Measurements from ENCODE around the gene SNAP29.
"Not testable (repeated sequence)": the region's sequence is repeated elsewhere in the genome, so short reads cannot be mapped to it uniquely, and the experiment has no call there.

SNAP29 gene

DNA sequence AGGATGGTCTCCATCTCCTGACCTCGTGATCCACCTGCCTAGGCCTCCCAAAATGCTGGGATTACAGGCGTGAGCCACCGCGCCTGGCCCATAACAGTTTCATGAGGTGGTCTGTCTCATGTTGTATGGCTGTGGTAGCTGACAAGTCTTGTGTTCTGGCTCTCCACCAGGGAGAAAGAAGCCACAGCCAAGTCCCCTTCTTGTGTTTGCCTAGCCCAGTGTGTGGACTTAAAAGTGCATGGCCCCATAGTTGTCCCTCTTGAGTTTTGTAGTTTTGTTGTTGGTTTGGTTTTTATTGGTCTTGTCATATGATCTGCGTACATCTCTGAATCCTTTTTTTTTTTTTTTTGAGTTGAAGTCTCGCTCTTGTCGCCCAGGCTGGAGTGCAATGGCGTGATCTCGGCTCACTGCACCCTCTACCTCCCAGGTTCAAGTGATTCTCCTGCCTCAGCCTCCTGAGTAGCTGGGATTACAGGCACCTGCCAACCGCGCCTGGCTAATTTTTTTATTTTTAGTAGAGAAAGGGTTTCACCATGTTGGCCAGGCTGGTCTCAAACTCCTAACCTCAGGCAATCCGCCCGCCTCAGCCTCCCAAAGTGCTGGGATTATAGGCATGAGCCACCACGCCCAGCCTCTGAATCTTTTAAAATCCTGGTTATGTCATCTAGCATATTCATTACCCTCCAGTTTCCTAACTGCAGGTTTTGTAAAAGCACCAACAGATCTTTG lies 80.8 kb downstream of the SNAP29 start:
- H3K27ac ChIP-seq (ENCODE audit: extremely low read depth, low read depth, low read length); H3K4me3 ChIP-seq (ENCODE audit: low read depth, low read length); H3K9me3 ChIP-seq (ENCODE audit: control insufficient read depth, insufficient read depth, low read depth, low read length); POLR2A ChIA-PET; H3K4me1 ChIP-seq (ENCODE audit: control insufficient read depth, insufficient read depth, low read length): not testable (repeated sequence)
- H3K36me3 ChIP-seq (ENCODE audit: control insufficient read depth in 2 of 2, insufficient read depth in 1 of 2, low read length in 2 of 2), result peaks cover 6 to 43% of the 10 kb centered on the region in 2 experiments; a peak in 2 of 3 replicates
- CTCF ChIA-PET, result interaction anchor here (0.6 kb wide), 1 partner anchor 155 kb away, joined by 4 read pairs; no protein-coding TSS in a partner anchor
- TF ChIP-seq ZXDB (tag by site-specific recombination; IDR thresholded peaks at IDR 0.05) (0 out of 2 replicates have a peak, but pooled peaks have one; percentile 17), KLF1 (tag by site-specific recombination; IDR thresholded peaks at IDR 0.05) (peak; percentile 62; the same call in 1 of the 2 replicates), ZNF600 (tag by site-specific recombination; IDR thresholded peaks at IDR 0.05) (peak; percentile 42)

DNA sequence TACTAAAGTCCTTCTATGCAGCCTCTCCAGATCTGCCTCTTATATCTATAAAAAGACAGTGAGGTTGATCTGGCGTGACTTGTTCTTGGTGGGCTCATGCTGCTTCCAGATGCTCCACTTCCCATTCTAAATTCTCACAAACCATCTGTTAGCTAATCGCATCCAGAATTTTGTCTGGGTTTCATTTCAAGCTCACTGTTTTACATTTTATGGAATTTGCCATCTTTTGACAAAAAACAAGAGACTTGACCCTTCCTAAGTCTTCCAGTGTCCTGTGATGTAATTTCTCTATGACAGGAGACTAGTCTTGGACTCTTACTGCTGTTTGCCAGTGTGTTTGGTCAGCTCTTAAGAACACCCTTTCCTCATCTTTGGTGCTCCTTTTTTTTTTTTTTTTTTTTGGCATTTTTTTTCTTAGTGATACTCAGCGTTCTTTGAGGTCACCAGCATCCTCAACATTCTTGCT lies 81.4 kb downstream of the SNAP29 start:
- CTCF ChIA-PET, result interaction anchor here (0.6 kb wide), 1 partner anchor 156 kb away, joined by 4 read pairs; no protein-coding TSS in a partner anchor
- Histone ChIP-seq H3K36me3 (ENCODE audit: control insufficient read depth in 2 of 2, insufficient read depth in 1 of 2, low read length in 2 of 2) (peaks cover under 1 to 37% of the 10 kb centered on the region in 2 experiments; a peak in 2 of 3 replicates), H3K9me3 (ENCODE audit: control insufficient read depth, insufficient read depth, low read depth, low read length) (no peaks in the 10 kb centered on the region), H3K27ac (ENCODE audit: extremely low read depth, low read depth, low read length) (no peak overlapping the region), H3K4me1 (ENCODE audit: control insufficient read depth, insufficient read depth, low read length) (no peaks in the 10 kb centered on the region; the same call in 1 of the 2 replicates), H3K4me3 (ENCODE audit: low read depth, low read length) (no peak overlapping the region)
- POLR2A ChIA-PET, result no interaction called here
- TF ChIP-seq ZNF558 (tag by site-specific recombination; IDR thresholded peaks at IDR 0.05) (no peak), ZNF561 (tag by site-specific recombination; IDR thresholded peaks at IDR 0.05; ENCODE audit: borderline replicate concordance) (no peak), SP3 (tag by site-specific recombination; IDR thresholded peaks at IDR 0.05) (no peak), ZNF777 (tag by site-specific recombination; IDR thresholded peaks at IDR 0.05; ENCODE audit: borderline replicate concordance) (no peak), ZNF707 (tag by site-specific recombination; IDR thresholded peaks at IDR 0.05) (no peak), ZNF140 (tag by site-specific recombination; IDR thresholded peaks at IDR 0.05) (no peak), RBAK (tag by site-specific recombination; IDR thresholded peaks at IDR 0.05) (no peak), KLF7 (tag by site-specific recombination; IDR thresholded peaks at IDR 0.05; ENCODE audit: borderline replicate concordance) (no peak), ZNF132 (tag by site-specific recombination; IDR thresholded peaks at IDR 0.05; ENCODE audit: borderline replicate concordance) (no peak), ZNF24 (tag by site-specific recombination; IDR thresholded peaks at IDR 0.05) (no peak), FEZF1 (tag by site-specific recombination; IDR thresholded peaks at IDR 0.05) (no peak), GLI2 (tag by site-specific recombination; IDR thresholded peaks at IDR 0.05; ENCODE audit: borderline replicate concordance, low read depth) (no peak), MZF1 (tag by site-specific recombination; IDR thresholded peaks at IDR 0.05; ENCODE audit: borderline replicate concordance) (no peak), ZNF629 (tag by site-specific recombination; IDR thresholded peaks at IDR 0.05) (no peak), ZNF133 (tag by site-specific recombination; IDR thresholded peaks at IDR 0.05) (no peak)
- TF ChIP-seq, protein P1, sequence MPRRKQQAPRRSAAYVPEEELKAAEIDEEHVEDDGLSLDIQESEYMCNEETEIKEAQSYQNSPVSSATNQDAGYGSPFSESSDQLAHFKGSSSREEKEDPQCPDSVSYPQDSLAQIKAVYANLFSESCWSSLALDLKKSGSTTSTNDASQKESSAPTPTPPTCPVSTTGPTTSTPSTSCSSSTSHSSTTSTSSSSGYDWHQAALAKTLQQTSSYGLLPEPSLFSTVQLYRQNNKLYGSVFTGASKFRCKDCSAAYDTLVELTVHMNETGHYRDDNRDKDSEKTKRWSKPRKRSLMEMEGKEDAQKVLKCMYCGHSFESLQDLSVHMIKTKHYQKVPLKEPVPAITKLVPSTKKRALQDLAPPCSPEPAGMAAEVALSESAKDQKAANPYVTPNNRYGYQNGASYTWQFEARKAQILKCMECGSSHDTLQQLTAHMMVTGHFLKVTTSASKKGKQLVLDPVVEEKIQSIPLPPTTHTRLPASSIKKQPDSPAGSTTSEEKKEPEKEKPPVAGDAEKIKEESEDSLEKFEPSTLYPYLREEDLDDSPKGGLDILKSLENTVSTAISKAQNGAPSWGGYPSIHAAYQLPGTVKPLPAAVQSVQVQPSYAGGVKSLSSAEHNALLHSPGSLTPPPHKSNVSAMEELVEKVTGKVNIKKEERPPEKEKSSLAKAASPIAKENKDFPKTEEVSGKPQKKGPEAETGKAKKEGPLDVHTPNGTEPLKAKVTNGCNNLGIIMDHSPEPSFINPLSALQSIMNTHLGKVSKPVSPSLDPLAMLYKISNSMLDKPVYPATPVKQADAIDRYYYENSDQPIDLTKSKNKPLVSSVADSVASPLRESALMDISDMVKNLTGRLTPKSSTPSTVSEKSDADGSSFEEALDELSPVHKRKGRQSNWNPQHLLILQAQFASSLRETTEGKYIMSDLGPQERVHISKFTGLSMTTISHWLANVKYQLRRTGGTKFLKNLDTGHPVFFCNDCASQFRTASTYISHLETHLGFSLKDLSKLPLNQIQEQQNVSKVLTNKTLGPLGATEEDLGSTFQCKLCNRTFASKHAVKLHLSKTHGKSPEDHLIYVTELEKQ (tag by site-specific recombination; IDR thresholded peaks at IDR 0.05; ENCODE audit: borderline replicate concordance), result no peak
